GM12872 (cell line): Measurements from ENCODE around the gene MARK2.

Experiments
- TF ChIP-seq, protein P1 (sequence below): IDR thresholded peaks from 3 replicates; pipeline ENCODE4 v1.5.1; 2011; ENCODE audit warnings: low read depth, mild to moderate bottlenecking, low read length, moderate library complexity; ENCODE audit not compliant: insufficient read depth

Gene MARK2

DNA sequence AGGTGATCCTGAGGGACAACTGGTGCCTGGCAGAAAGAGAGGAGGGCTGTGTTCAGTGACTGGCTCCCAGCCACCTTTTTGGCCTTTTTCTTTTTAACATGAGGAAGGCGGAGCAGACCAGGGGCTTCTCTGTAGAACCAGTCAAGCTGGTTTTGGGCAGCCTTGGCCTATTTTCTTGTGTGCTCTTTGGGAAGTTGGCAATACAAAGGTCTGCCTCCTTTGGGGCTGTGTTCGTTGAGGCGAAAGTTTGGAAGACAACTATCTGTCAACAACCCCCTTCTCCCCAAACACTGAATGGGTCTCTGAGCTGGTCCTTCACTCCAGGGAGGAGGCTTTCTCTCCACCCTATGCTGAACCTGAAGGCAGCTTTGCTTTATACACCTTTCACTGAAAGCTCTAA lies 8.5 kb downstream of the MARK2 start:
- TF ChIP-seq, protein P1, sequence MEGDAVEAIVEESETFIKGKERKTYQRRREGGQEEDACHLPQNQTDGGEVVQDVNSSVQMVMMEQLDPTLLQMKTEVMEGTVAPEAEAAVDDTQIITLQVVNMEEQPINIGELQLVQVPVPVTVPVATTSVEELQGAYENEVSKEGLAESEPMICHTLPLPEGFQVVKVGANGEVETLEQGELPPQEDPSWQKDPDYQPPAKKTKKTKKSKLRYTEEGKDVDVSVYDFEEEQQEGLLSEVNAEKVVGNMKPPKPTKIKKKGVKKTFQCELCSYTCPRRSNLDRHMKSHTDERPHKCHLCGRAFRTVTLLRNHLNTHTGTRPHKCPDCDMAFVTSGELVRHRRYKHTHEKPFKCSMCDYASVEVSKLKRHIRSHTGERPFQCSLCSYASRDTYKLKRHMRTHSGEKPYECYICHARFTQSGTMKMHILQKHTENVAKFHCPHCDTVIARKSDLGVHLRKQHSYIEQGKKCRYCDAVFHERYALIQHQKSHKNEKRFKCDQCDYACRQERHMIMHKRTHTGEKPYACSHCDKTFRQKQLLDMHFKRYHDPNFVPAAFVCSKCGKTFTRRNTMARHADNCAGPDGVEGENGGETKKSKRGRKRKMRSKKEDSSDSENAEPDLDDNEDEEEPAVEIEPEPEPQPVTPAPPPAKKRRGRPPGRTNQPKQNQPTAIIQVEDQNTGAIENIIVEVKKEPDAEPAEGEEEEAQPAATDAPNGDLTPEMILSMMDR: no peak

DNA sequence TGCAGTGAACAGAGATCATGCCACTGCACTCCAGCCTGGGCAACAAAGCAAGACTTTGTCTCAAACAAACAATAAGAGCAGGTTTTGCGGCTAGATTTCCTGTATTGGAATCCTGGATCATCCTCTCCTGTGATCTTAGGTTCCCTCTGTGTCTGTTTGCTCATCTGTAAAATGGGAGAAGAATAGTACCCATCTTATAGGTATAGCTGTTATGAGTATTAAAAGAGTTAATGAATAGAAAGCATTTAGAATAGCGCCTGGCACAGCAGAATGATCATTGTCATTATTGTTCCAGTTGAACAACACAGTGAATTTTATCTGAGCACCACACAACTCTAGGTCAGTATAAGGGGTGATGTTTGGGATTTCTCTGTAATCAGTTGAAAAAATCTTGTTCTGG lies 10.8 kb downstream of the MARK2 start:
- TF ChIP-seq, protein P1: no peak

DNA sequence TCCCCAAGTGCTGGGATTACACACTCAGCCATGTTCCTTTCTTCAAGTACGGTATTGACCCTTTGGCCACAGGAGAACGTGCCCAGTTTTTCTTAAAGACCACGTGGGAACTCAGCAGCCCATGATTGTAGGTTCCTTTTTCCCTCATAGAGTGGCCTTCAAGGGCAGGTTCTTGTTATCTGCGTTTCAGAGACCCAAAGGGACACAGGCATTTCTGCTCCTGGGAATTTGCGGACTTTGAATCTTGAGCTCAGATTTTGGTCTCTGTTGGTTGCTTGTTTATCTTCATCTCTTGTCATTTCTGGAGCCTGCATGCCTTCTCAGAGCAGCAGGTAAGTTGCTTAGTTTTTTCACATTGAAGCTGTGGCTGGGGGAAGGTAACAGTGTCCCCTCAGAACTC lies 12.0 kb downstream of the MARK2 start:
- TF ChIP-seq, protein P1: no peak

DNA sequence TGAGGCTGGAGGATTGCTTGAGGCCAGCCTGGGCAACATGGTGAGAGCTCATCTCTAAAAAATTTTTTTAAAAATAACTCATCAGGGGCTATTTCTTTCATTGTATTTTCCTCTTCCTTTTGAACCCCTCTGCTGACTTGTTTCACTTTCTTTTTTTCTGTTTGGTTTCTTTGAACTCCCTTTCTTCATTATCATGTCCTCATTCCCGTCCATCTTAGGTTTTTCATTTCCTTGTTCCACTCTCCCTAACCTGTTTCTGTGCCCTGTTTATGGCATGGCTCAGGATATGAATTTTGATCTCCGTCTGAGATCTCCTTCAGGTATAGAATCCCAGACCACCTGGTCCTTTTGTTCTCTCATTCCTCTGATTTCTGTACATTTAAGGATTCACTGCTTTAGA lies 12.5 kb downstream of the MARK2 start:
- TF ChIP-seq, protein P1: no peak

DNA sequence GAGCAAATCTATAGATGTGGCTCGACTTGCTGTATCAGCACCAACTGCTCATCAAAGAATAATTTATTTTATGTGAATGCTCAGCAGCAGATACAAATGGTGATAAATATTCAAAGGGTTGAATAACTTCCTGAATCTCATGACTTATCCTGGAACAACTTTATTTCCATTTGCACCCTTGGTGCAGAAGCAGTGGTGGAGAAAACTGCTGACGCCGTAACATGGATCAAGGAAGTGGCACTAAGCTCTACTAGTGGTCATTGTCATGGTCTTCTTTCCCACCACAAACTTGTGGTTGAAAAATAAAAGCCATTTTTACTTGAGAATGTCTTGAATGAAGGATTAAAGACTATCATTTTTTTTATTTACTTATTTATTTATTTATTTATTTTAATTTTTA lies 14.6 kb downstream of the MARK2 start:
- TF ChIP-seq, protein P1: no peak

DNA sequence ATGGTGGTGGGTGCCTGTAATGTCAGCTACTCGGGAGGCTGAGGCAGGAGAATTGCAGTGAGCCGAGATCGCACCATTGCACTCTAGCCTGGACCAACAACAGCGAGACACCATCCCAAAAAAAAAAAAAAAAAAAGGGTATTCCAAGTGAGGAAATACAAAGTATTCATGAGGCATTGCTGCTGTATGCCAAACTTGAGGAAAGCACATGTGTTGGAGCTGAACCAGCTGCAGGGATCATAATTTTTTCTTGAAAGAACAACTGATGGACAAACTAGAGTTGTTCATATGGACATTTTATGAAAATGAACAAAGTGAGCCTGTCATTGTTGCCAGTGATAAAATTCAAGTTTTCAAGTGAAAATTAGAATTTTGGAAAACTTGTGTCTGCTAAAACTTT lies 15.8 kb downstream of the MARK2 start:
- TF ChIP-seq, protein P1: no peak

- TF ChIP-seq, protein P1: no peak
Measured at GRCh38 chr11:63855975-63856374, 17.1 kb downstream of the MARK2 start.
